IMR-90 (cell line): ENCODE measurements around the gene DUSP16. TPM values are rescaled to one million over a fixed set of nuclear protein-coding genes. Genes with fewer than 3 reads are reported as not detected.

Experiments
- ATAC-seq: fragments of 200-7000 bp; cut with Tn5 transposase; 2 replicates; pipeline ENCODE4 v1.9.1; 2020; ENCODE audit warnings: low read depth, mild to moderate bottlenecking, moderate library complexity
- BruUV-seq: library from RNA; stranded (reverse); fragments of 400-500 nt; replicated peaks from 2 replicates; lab custom pipeline; 2021; lab: Mats Ljungman, UMichigan
- CTCF ChIA-PET: fragments of 300-600 bp; formaldehyde crosslinking; extraction: SDS; loops from one replicate; lab custom pipeline; 2021; ENCODE audit warnings: antibody characterized with exemption; lab: Yijun Ruan, JAX
- POLR2A ChIA-PET: fragments of 300-600 bp; sonication (Branson Sonifier 250); formaldehyde crosslinking; loops from one replicate; lab custom pipeline; 2022; ENCODE audit warnings: antibody characterized with exemption; ENCODE audit not compliant: unreplicated experiment; lab: Charles Lee
- DNase-seq: peaks from one replicate; pipeline ENCODE4 v3.0.0; 2013
- H2AFZ ChIP-seq: replicated peaks from 2 replicates; pipeline ENCODE3; 2013; ENCODE audit warnings: low read length, mild to moderate bottlenecking; ENCODE audit not compliant: poor library complexity
- H2AK5ac ChIP-seq: 2 replicates; pipeline ENCODE4 v1.6.1; 2013; ENCODE audit warnings: low read depth, low read length, inconsistent platforms
- H2AK9ac ChIP-seq: replicated peaks from 2 replicates; pipeline ENCODE3; 2013; ENCODE audit warnings: mild to moderate bottlenecking, low read depth, low read length, moderate library complexity; ENCODE audit not compliant: poor library complexity
- H2BK120ac ChIP-seq: 2 replicates; pipeline ENCODE4 v1.6.1; 2013; ENCODE audit warnings: low read depth, low read length, inconsistent platforms
- H2BK15ac ChIP-seq: 3 replicates; pipeline ENCODE4 v1.6.1; 2013; ENCODE audit warnings: low read depth, low read length, inconsistent platforms
- H2BK20ac ChIP-seq: 2 replicates; pipeline ENCODE4 v1.6.1; 2013; ENCODE audit warnings: low read depth, mild to moderate bottlenecking, inconsistent platforms, low read length, moderate library complexity
- H2BK5ac ChIP-seq: 2 replicates; pipeline ENCODE4 v1.6.1; 2013; ENCODE audit warnings: mild to moderate bottlenecking, low read depth, low read length, inconsistent platforms; ENCODE audit not compliant: poor library complexity, severe bottlenecking
- H3K14ac ChIP-seq: replicated peaks from 2 replicates; pipeline ENCODE4 v1.6.1; 2013; ENCODE audit warnings: low read depth, low read length, inconsistent platforms
- H3K18ac ChIP-seq: 2 replicates; pipeline ENCODE4 v1.6.1; 2013; ENCODE audit warnings: low read depth, low read length, control low read depth
- H3K23ac ChIP-seq: 2 replicates; pipeline ENCODE4 v1.6.1; 2013; ENCODE audit warnings: low read depth, low read length, inconsistent platforms
- H3K27ac ChIP-seq: 2 replicates; pipeline ENCODE4 v1.5.1; 2013; ENCODE audit warnings: mild to moderate bottlenecking, control low read depth, low read length; ENCODE audit not compliant: insufficient read depth
- H3K27me3 ChIP-seq: 2 replicates; pipeline ENCODE4 v1.6.1; 2013; ENCODE audit warnings: low read length; ENCODE audit not compliant: control insufficient read depth, insufficient read depth
- H3K36me3 ChIP-seq: 2 replicates; pipeline ENCODE4 v1.6.1; 2013; ENCODE audit warnings: low read length, mixed read lengths; ENCODE audit not compliant: control insufficient read depth, insufficient read depth
- H3K4ac ChIP-seq: 2 replicates; pipeline ENCODE4 v1.6.1; 2013; ENCODE audit warnings: low read depth, low read length, inconsistent platforms
- H3K4me1 ChIP-seq: 2 replicates; pipeline ENCODE4 v1.6.1; 2013; ENCODE audit warnings: low read length, mixed read lengths; ENCODE audit not compliant: control insufficient read depth, insufficient read depth
- H3K4me2 ChIP-seq: 2 replicates; pipeline ENCODE4 v1.6.1; 2013; ENCODE audit warnings: low read depth, mild to moderate bottlenecking, control low read depth, low read length, moderate library complexity
- H3K4me3 ChIP-seq: 2 replicates; pipeline ENCODE4 v1.5.1; 2013; ENCODE audit warnings: low read depth, mild to moderate bottlenecking, control low read depth, low read length, moderate library complexity; ENCODE audit not compliant: insufficient read depth
- H3K56ac ChIP-seq: 2 replicates; pipeline ENCODE4 v1.6.1; 2013; ENCODE audit warnings: low read length, inconsistent platforms; ENCODE audit not compliant: insufficient read depth; ENCODE audit errors: extremely low read depth
- H3K79me1 ChIP-seq, 2 experiments: 2 replicates each; pipeline ENCODE4 v1.6.1; 2013; ENCODE audit warnings: low read length in 2 of 2, inconsistent platforms in 1 of 2, low read depth in 1 of 2
- H3K9ac ChIP-seq: 2 replicates; pipeline ENCODE4 v1.6.1; 2013; ENCODE audit warnings: low read depth, low read length, control low read depth
- H3K9me1 ChIP-seq: 2 replicates; pipeline ENCODE4 v1.6.1; 2013; ENCODE audit warnings: low read length, inconsistent platforms; ENCODE audit not compliant: insufficient read depth
- H3K9me3 ChIP-seq: 2 replicates; pipeline ENCODE4 v1.6.1; 2013; ENCODE audit warnings: low read length; ENCODE audit not compliant: control insufficient read depth, insufficient read depth
- H4K20me1 ChIP-seq: 2 replicates; pipeline ENCODE4 v1.6.1; 2013; ENCODE audit warnings: low read length, inconsistent platforms; ENCODE audit not compliant: insufficient read depth
- H4K5ac ChIP-seq: 2 replicates; pipeline ENCODE4 v1.6.1; 2013; ENCODE audit warnings: mild to moderate bottlenecking, low read depth, low read length, control low read depth
- H4K8ac ChIP-seq, 2 experiments: 2 replicates each; pipeline ENCODE4 v1.6.1; 2013; ENCODE audit warnings: low read depth in 2 of 2, low read length in 2 of 2, control low read depth in 1 of 2, inconsistent platforms in 1 of 2
- H4K91ac ChIP-seq: 2 replicates; pipeline ENCODE4 v1.6.1; 2013; ENCODE audit warnings: low read depth, low read length, inconsistent platforms; ENCODE audit not compliant: insufficient read depth
- CHD1 ChIP-seq: IDR thresholded peaks from 2 replicates; pipeline ENCODE4 v1.6.1; 2012; ENCODE audit warnings: low read depth, low read length, improper control_type of control experiment
- FOS ChIP-seq: fragments of 150-350 bp; IDR thresholded peaks from 2 replicates; pipeline ENCODE4 v1.6.1; 2016; ENCODE audit warnings: low read depth, low read length
- WGBS, 2 experiments: methylation state at CpG; one replicate each; pipeline versions ENCODE4 v1.1.5 to v1.1.7; 2013; ENCODE audit warnings: missing lambda C conversion rate in 2 of 2; ENCODE audit not compliant: insufficient read length in 1 of 2; ENCODE audit errors: extremely low coverage in 2 of 2; 5-methylcytosine and 5-hydroxymethylcytosine counted together
- dilution Hi-C: fragments of 300-500 bp; cut with HindIII; formaldehyde crosslinking; loops from one replicate; pipeline ENCODE4 v1.14.3; 2018; ENCODE audit warnings: low sequenced_read_pairs; ENCODE audit not compliant: unreplicated experiment
- in situ Hi-C: fragments of 300-500 bp; cut with MboI; formaldehyde crosslinking; loops from 3 replicates; pipeline ENCODE4 v1.14.3; 2019; ENCODE audit warnings: low sequenced_read_pairs, inconsistent platforms, mixed read lengths
- intact Hi-C: fragments of 100-400 bp; cut with micrococcal nuclease; formaldehyde crosslinking; loops from 2 replicates; pipeline ENCODE4 v1.10.0; 2022
- polyA plus RNA-seq, 3 experiments: library from polyadenylated mRNA; depleted of rRNA; stranded (reverse); fragments of >200 nt; gene quantifications; 2 replicates each; pipeline ENCODE4 v1.2.3, GENCODE V29; 2012; ENCODE audit warnings: low replicate concordance in 1 of 3
- total RNA-seq: library from RNA; depleted of rRNA; stranded (reverse); fragments of >200 nt; gene quantifications from 2 replicates; pipeline ENCODE4 v1.2.3, GENCODE V29; 2012

Gene DUSP16
- total and polyA plus RNA-seq, 2 of the 4 experiments (the other 2 are of a cell fraction), result 4.7 to 10.0 TPM

GRCh38 chr12:12442548-12443071 lies 120.1 kb downstream of the DUSP16 start:
- Histone ChIP-seq H3K27me3 (no peaks in the 10 kb centered on the region), H3K14ac (no peak overlapping the region), H3K56ac (no peak overlapping the region), H2BK5ac (peak overlapping the region; percentile 37), H3K23ac (no peak overlapping the region), H3K4me3 (no peak overlapping the region), H4K91ac (no peak overlapping the region), H3K9ac (no peak overlapping the region), H3K4me1 (peaks cover 21% of the 10 kb centered on the region), H3K36me3 (no peaks in the 10 kb centered on the region), H3K18ac (no peak overlapping the region), H4K5ac (no peak overlapping the region), H4K20me1 (no peaks in the 10 kb centered on the region), H2BK20ac (0 out of 2 replicates have a peak overlapping the region, but pooled peaks have one; percentile 9), H4K8ac (no peak overlapping the region), H2AK5ac (no peak overlapping the region), H2AK9ac (no peak overlapping the region), H3K79me1 (peaks cover 0 to under 1% of the 10 kb centered on the region in 2 experiments; a peak in 1 of 4 replicates), H3K4ac (no peak overlapping the region), H2AFZ (no peak overlapping the region), H3K9me1 (peaks cover 8% of the 10 kb centered on the region), H2BK15ac (0 out of 3 replicates have a peak overlapping the region, but pooled peaks have one; percentile 34), H3K27ac (no peak overlapping the region), H2BK120ac (no peak overlapping the region), H3K9me3 (no peaks in the 10 kb centered on the region), H3K4me2 (peak overlapping the region; percentile 13; the same call in 1 of the 2 replicates)
- dilution Hi-C loops (no loop called here), intact Hi-C loops (no loop called here), in situ Hi-C loops (no loop called here)
- 15% methylated on average over 3 of the region's 5 CpGs; no CpG with 5 or more reads in 1 of the 2 experiments for WGBS, 2 experiments
- TF ChIP-seq FOS (peak; percentile 79), CHD1 (no peak)
- POLR2A ChIA-PET, result no interaction called here
- ATAC-seq (peak; percentile 60), DNase-seq (peak; percentile 80)
- BruUV-seq, result no TSS peak
- CTCF ChIA-PET, result no interaction called here
